Smooth muscle cell (in vitro differentiated cells): ENCODE measurements around the gene SDK1. TPM values are rescaled to one million over a fixed set of nuclear protein-coding genes. Genes with fewer than 3 reads are reported as not detected.
"Not testable (repeated sequence)": the region's sequence is repeated elsewhere in the genome, so short reads cannot be mapped to it uniquely, and the experiment has no call there.

Source experiments
- DNase-seq: peaks from one replicate; lab custom pipeline; 2025; ENCODE audit not compliant: unreplicated experiment; lab: John Stamatoyannopoulos, UW
- H2AFZ ChIP-seq: fragments of 200-600 bp; sonication (generic); 2 replicates; pipeline ENCODE4 v1.6.0; 2016; ENCODE audit warnings: antibody characterized with exemption, low read depth, mild to moderate bottlenecking
- H3F3A ChIP-seq: fragments of 200-600 bp; sonication (generic); 2 replicates; pipeline ENCODE4 v1.6.0; 2017; ENCODE audit warnings: antibody characterized with exemption, low read depth
- H3K27ac ChIP-seq: fragments of 200-600 bp; sonication (generic); 2 replicates; pipeline ENCODE4 v1.5.1; 2016; ENCODE audit warnings: low read depth, mild to moderate bottlenecking
- H3K27me3 ChIP-seq: fragments of 200-600 bp; sonication (generic); 2 replicates; pipeline ENCODE4 v1.6.1; 2016; ENCODE audit warnings: low read depth, mild to moderate bottlenecking
- H3K36me3 ChIP-seq: fragments of 200-600 bp; sonication (generic); 2 replicates; pipeline ENCODE4 v1.5.1; 2016; ENCODE audit warnings: low read depth
- H3K4me1 ChIP-seq: fragments of 200-600 bp; sonication (generic); 2 replicates; pipeline ENCODE4 v1.5.1; 2016; ENCODE audit warnings: low read depth
- H3K4me2 ChIP-seq: fragments of 200-600 bp; sonication (generic); 2 replicates; pipeline ENCODE4 v1.6.0; 2016; ENCODE audit warnings: mild to moderate bottlenecking
- H3K4me3 ChIP-seq: fragments of 200-600 bp; sonication (generic); 2 replicates; pipeline ENCODE4 v1.5.1; 2016; ENCODE audit warnings: mild to moderate bottlenecking
- H3K79me2 ChIP-seq: fragments of 200-600 bp; sonication (generic); 2 replicates; pipeline ENCODE4 v1.6.0; 2016; ENCODE audit warnings: low read depth, mild to moderate bottlenecking
- H3K9ac ChIP-seq: fragments of 200-600 bp; sonication (generic); 2 replicates; pipeline ENCODE4 v1.6.0; 2016; ENCODE audit warnings: low read depth
- H3K9me3 ChIP-seq: fragments of 200-600 bp; sonication (generic); replicated peaks from 2 replicates; pipeline ENCODE4 v1.5.1; 2016; ENCODE audit warnings: low read depth
- H4K20me1 ChIP-seq: fragments of 200-600 bp; sonication (generic); 2 replicates; pipeline ENCODE4 v1.6.0; 2016; ENCODE audit warnings: low read depth
- WGBS: methylation state at CpG from one replicate; pipeline ENCODE4 v1.1.7; 2016; ENCODE audit warnings: low lambda C conversion rate; 5-methylcytosine and 5-hydroxymethylcytosine counted together
- polyA plus RNA-seq: library from polyadenylated mRNA; unstranded; fragments of >200 nt; fragmentation: Nextera tagmentation; extraction: Ambion mirVana; gene quantifications from 2 replicates; pipeline ENCODE4 v1.2.1, GENCODE V29; 2016
- total RNA-seq: library from RNA; depleted of rRNA; stranded (reverse); fragments of >200 nt; gene quantifications from 2 replicates; pipeline ENCODE4 v1.2.3, GENCODE V29; 2014
- TF ChIP-seq, protein P1 (sequence below): fragments of 200-600 bp; sonication (generic); IDR thresholded peaks from 2 replicates; pipeline ENCODE4 v1.5.1; 2017; ENCODE audit warnings: borderline replicate concordance, mild to moderate bottlenecking, antibody characterized with exemption; ENCODE audit not compliant: insufficient read depth, poor library complexity, severe bottlenecking

SDK1 gene
- total and polyA plus RNA-seq, 2 experiments from 2014 or later: 1.1 to 2.5 TPM

GRCh38 chr7:4214291-4215155 is 913.5 kb downstream of the SDK1 start:
- TF ChIP-seq, protein P1, sequence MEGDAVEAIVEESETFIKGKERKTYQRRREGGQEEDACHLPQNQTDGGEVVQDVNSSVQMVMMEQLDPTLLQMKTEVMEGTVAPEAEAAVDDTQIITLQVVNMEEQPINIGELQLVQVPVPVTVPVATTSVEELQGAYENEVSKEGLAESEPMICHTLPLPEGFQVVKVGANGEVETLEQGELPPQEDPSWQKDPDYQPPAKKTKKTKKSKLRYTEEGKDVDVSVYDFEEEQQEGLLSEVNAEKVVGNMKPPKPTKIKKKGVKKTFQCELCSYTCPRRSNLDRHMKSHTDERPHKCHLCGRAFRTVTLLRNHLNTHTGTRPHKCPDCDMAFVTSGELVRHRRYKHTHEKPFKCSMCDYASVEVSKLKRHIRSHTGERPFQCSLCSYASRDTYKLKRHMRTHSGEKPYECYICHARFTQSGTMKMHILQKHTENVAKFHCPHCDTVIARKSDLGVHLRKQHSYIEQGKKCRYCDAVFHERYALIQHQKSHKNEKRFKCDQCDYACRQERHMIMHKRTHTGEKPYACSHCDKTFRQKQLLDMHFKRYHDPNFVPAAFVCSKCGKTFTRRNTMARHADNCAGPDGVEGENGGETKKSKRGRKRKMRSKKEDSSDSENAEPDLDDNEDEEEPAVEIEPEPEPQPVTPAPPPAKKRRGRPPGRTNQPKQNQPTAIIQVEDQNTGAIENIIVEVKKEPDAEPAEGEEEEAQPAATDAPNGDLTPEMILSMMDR: no peak
- H3F3A ChIP-seq: no peaks in the 10 kb centered on the region
- WGBS: 94% methylated on average over 32 of the region's 32 CpGs
- no peak overlapping the region for H2AFZ ChIP-seq
- H3K27ac ChIP-seq: no peak overlapping the region
- no peak overlapping the region for H3K4me3 ChIP-seq
- no peak overlapping the region for H3K4me2 ChIP-seq
- no peaks in the 10 kb centered on the region for H3K4me1 ChIP-seq
- H3K9ac ChIP-seq: no peak overlapping the region
- no peaks in the 10 kb centered on the region for H3K9me3 ChIP-seq
- no peak for DNase-seq
- no peaks in the 10 kb centered on the region for H4K20me1 ChIP-seq
- H3K27me3 ChIP-seq: no peaks in the 10 kb centered on the region
- H3K79me2 ChIP-seq: no peaks in the 10 kb centered on the region
- no peaks in the 10 kb centered on the region for H3K36me3 ChIP-seq

DNA sequence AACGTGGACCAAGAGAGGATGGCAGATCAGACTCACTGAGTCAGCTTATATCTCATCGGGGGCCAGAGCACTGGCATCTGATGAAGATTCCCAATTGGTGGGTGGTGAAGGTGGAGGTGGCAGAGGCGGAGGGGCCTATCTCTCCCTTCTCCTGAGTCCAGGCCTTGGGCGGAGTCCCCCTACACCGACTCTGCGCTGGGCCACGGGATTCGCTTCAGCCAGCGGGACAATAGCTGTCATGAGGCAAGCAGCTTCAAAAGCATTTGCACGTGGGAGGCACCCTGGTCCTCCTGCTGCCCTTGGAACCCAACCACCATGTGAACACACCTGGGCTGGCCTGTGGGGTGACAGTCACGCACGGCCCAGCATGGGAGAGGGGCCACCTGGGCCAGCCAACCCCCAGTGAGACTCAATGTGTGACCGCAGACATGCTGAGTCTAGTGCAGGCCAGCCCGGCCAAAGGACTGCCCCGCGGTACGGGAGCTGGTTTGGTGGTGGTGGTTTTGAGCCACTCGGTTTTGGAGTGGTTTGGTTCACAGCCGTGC is 914.2 kb downstream of the SDK1 start:
- WGBS: 98% methylated on average over 19 of the region's 19 CpGs
- no peak for DNase-seq
- H3K27ac ChIP-seq: no peak overlapping the region
- TF ChIP-seq, protein P1: no peak
- no peaks in the 10 kb centered on the region for H3K79me2 ChIP-seq
- no peaks in the 10 kb centered on the region for H3K4me1 ChIP-seq
- H4K20me1 ChIP-seq: no peaks in the 10 kb centered on the region
- no peaks in the 10 kb centered on the region for H3K9me3 ChIP-seq
- H3K4me3 ChIP-seq: no peak overlapping the region
- no peak overlapping the region for H3K4me2 ChIP-seq
- no peak overlapping the region for H3K9ac ChIP-seq
- H3F3A ChIP-seq: no peaks in the 10 kb centered on the region
- H2AFZ ChIP-seq: no peak overlapping the region
- no peaks in the 10 kb centered on the region for H3K27me3 ChIP-seq
- no peaks in the 10 kb centered on the region for H3K36me3 ChIP-seq

- H3K27me3 ChIP-seq: no peaks in the 10 kb centered on the region
- DNase-seq: no peak
- no peaks in the 10 kb centered on the region for H3K79me2 ChIP-seq
- H3K9ac ChIP-seq: no peak overlapping the region
- no peaks in the 10 kb centered on the region for H3K36me3 ChIP-seq
- H3F3A ChIP-seq: no peaks in the 10 kb centered on the region
- no peaks in the 10 kb centered on the region for H3K9me3 ChIP-seq
- H4K20me1 ChIP-seq: no peaks in the 10 kb centered on the region
- H2AFZ ChIP-seq: no peak overlapping the region
- no peak overlapping the region for H3K4me2 ChIP-seq
- H3K27ac ChIP-seq: no peak overlapping the region
- no peak overlapping the region for H3K4me3 ChIP-seq
- WGBS: 85% methylated on average over 16 of the region's 16 CpGs
- H3K4me1 ChIP-seq: no peaks in the 10 kb centered on the region
- TF ChIP-seq, protein P1: no peak
Measured at GRCh38 chr7:4216016-4216415, 915.0 kb downstream of the SDK1 start.

DNA sequence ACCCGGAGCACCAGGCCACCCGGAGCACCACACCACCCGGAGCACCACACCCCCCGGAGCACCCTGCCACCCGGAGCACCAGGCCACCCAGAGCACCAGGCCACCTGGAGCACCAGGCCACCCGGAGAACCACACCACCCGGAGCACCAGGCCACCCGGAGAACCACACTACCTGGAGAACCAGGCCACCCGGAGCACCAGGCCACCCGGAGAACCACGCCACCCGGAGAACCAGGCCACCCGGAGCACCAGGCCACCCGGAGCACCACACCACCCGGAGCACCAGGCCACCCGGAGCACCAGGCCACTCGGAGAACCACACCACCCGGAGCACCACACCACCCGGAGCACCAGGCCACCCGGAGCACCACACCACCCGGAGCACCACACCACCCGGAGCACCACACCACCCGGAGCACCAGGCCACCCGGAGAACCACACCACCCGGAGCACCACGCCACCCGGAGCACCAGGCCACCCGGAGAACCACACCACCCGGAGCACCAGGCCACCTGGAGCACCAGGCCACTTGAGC is 916.1 kb downstream of the SDK1 start:
- not testable (repeated sequence) for H3K27ac ChIP-seq, H3K36me3 ChIP-seq, H4K20me1 ChIP-seq, H3K4me2 ChIP-seq, H3K79me2 ChIP-seq, DNase-seq, H2AFZ ChIP-seq, H3K9me3 ChIP-seq, H3F3A ChIP-seq, H3K4me1 ChIP-seq, H3K27me3 ChIP-seq, H3K4me3 ChIP-seq, H3K9ac ChIP-seq
- 93% methylated on average over 25 of the region's 29 CpGs for WGBS
